Breast epithelium (tissue), 4 donors: ENCODE results near the gene KIF5B. TPM values are rescaled to one million over a fixed set of nuclear protein-coding genes. Genes with fewer than 3 reads are reported as not detected.

Experiments
- DNase-seq, 2 donors: peaks; one replicate each; pipeline ENCODE4 v3.0.0-alpha.2; 2019; ENCODE audit warnings: low spot score in 2 of 2
- H3K27ac ChIP-seq, 2 donors: fragments of 200-600 bp; sonication (generic) in 1 of 2; one replicate each; pipeline ENCODE4 v1.5.1; 2016 to 2019; ENCODE audit warnings: mild to moderate bottlenecking in 1 of 2
- H3K27me3 ChIP-seq, 2 donors: fragments of 200-600 bp; sonication (generic) in 1 of 2; one replicate each; pipeline versions ENCODE4 v1.5.1 to v1.6.0; 2017 to 2019; ENCODE audit warnings: control low read depth in 1 of 2, mild to moderate bottlenecking in 1 of 2
- H3K36me3 ChIP-seq: fragments of 200-600 bp; one replicate; pipeline ENCODE4 v1.5.1; 2019
- H3K4me1 ChIP-seq, 2 donors: fragments of 200-600 bp; sonication (generic); one replicate each; pipeline ENCODE4 v1.5.1; 2016 to 2019; ENCODE audit warnings: control low read depth in 1 of 2
- H3K4me3 ChIP-seq, 3 donors: fragments of 200-600 bp; sonication (generic); 1 replicate in 2 of 3; 2 replicates in 1 of 3; pipeline ENCODE4 v1.5.1; 2016 to 2019; ENCODE audit warnings: mild to moderate bottlenecking in 3 of 3, moderate library complexity in 2 of 3
- H3K9me3 ChIP-seq, 2 donors: fragments of 200-600 bp; sonication (generic) in 1 of 2; one replicate each; pipeline ENCODE4 v1.5.1; 2016 to 2019; ENCODE audit warnings: control low read depth in 1 of 2
- POLR2A ChIP-seq: fragments of 450-650 bp; IDR thresholded peaks from one replicate; pipeline ENCODE4 v1.6.1; 2016; ENCODE audit warnings: antibody characterized with exemption, mild to moderate bottlenecking, moderate library complexity
- POLR2AphosphoS5 ChIP-seq, 3 donors: sonication (generic); formaldehyde crosslinking; IDR thresholded peaks; one replicate each; pipeline ENCODE4 v1.6.1; 2017; ENCODE audit warnings: antibody characterized with exemption in 3 of 3
- intact Hi-C: fragments of 100-400 bp; cut with DNase I; formaldehyde crosslinking; loops from one replicate; pipeline ENCODE4 v1.15.1; 2023; ENCODE audit warnings: low total_unique reads
- total RNA-seq, 3 donors: library from RNA; depleted of rRNA; stranded (reverse); fragments of >200 nt; gene quantifications; one replicate each; pipeline ENCODE4 v1.1.0, GENCODE V29; 2016
- TF ChIP-seq, protein P1 (sequence below), 3 donors: fragments of 450-650 bp; IDR thresholded peaks; one replicate each; pipeline ENCODE4 v1.5.1; 2016 to 2017; ENCODE audit warnings: antibody characterized with exemption in 3 of 3, mild to moderate bottlenecking in 3 of 3, moderate library complexity in 3 of 3

Gene KIF5B
- total RNA-seq, 3 donors from 2014 or later, result 104 to 115 (median 108) TPM

DNA sequence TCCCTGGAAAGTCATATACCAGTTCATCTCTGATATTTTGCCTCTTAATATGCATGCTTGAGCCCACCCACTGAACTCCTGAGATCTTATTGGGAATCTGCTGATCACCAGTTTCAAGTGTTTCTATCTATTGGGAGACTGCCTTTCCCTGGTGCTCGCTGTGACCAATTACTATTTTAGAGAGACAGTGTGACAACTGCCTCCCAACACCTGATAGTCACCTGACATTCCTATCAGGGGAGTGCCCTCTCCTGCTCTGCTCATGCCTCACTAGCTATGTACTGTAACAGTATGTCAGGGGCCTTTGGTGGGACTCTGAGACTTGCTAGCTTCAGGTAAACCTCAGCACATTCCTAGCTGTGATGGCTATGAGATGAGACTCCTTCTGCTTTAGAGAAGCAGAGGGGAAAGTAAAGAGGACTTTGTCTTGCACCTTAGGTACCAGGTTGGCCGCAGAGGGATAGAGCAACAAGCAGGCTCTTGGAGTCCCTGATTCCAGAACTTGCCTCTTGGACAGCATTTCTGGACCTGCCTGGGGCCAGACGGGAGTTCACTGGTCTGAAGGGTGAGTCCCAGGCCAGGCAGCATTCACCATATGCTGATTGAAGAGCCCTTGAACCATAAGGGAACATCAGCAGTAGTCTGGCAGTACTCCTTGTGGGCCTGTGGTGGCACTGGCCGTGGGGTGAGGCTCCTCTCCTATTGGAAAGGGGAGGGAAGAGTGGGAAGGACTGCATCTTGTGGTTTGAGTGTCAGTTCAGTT, 93.2 kb downstream of the KIF5B start:
- H3K9me3 ChIP-seq, result no peaks in the 10 kb centered on the region
- H3K27ac ChIP-seq, result no peak overlapping the region
- intact Hi-C loops, result no loop called here
- DNase-seq, result no peak
- no peaks in the 10 kb centered on the region for H3K36me3 ChIP-seq
- TF ChIP-seq, protein P1, sequence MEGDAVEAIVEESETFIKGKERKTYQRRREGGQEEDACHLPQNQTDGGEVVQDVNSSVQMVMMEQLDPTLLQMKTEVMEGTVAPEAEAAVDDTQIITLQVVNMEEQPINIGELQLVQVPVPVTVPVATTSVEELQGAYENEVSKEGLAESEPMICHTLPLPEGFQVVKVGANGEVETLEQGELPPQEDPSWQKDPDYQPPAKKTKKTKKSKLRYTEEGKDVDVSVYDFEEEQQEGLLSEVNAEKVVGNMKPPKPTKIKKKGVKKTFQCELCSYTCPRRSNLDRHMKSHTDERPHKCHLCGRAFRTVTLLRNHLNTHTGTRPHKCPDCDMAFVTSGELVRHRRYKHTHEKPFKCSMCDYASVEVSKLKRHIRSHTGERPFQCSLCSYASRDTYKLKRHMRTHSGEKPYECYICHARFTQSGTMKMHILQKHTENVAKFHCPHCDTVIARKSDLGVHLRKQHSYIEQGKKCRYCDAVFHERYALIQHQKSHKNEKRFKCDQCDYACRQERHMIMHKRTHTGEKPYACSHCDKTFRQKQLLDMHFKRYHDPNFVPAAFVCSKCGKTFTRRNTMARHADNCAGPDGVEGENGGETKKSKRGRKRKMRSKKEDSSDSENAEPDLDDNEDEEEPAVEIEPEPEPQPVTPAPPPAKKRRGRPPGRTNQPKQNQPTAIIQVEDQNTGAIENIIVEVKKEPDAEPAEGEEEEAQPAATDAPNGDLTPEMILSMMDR (IDR thresholded peaks at IDR 0.05), result no peak
- no peak for TF ChIP-seq POLR2A
- TF ChIP-seq POLR2AphosphoS5 (IDR thresholded peaks at IDR 0.05), result no peak
- H3K4me3 ChIP-seq, result no peak overlapping the region
- H3K4me1 ChIP-seq, result no peaks in the 10 kb centered on the region
- H3K27me3 ChIP-seq, result no peaks in the 10 kb centered on the region

DNA sequence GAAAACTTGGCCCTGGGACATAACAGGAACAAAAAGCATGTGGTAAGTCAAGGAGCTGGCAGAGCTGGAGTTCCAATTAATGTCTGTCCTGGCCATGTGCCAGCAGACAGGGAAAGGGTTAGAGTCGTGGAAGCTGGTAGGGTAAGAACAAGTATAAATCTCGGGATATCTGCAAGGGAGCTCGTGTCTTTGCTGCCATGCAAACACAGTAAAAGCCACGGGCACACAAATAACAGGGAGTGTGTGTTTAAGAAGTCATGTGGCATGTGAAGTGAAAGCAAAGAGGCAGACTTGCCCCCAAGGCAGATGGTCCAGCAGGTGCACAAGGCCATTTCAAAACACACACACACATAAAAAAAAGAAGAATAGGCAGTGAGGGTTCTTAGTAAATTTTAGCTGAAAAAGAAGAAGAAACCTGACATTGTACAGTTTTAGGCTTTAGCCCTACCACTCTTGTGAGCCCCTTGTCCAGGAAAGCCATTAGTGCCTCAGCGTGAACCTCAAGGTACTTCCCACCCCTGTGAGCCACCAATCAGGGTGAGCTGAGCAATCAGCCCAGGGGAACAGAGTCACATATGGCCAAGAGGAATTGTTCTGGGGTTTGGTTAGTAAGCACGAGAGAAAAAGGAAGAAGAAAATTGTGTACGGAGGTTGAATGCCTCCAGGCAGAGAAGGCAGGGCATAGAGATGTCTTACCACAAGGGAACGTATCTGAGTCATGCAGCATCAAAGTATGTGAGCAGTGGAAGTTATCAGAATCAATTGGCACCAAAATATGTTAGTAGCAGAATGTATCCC, 94.7 kb downstream of the KIF5B start:
- no peak overlapping the region for H3K4me3 ChIP-seq
- H3K9me3 ChIP-seq, result no peaks in the 10 kb centered on the region
- TF ChIP-seq, protein P1 (IDR thresholded peaks at IDR 0.05), result no peak
- no peak for TF ChIP-seq POLR2A
- TF ChIP-seq POLR2AphosphoS5 (IDR thresholded peaks at IDR 0.05), result no peak
- H3K4me1 ChIP-seq, result no peaks in the 10 kb centered on the region
- H3K36me3 ChIP-seq, result no peaks in the 10 kb centered on the region
- peak overlapping the region; percentile 6 to 31 for H3K27ac ChIP-seq
- no peaks in the 10 kb centered on the region for H3K27me3 ChIP-seq
- DNase-seq, result peak; percentile 53 to 72
- intact Hi-C loops, result no loop called here

DNA sequence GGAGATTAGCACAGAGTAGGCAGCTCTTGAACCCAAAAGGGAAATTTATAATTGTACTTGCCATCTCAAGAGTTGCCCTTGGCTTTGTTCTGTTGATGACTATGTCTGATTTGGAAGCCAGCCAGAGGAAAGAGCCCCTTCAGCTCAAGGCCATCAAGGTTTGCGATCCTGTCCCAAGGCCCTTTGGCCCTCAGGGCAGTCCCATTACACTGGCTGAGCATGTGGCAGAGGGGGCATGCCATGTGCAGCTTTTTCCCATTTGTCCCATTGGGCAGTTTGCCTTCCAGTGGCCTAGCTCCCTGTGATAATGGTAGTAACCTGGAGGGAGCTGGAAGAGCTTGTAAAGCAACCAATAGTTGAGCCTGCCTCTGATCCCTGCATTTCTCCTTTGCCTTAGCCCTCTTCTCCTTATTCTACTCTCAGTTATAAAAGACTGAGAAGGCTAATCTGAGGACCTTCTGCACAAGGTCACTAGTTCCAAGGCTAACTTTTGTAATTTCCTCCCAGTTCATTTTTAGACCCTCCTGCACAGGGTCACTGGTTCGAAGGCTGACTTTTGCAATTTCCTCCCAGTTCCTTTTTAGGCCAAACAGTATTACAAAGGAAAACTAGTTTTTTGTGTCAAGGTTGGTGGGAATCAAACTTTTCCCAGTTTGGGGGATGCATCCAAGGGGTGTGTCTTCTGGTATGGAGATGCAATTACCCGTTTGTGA, 96.6 kb downstream of the KIF5B start:
- no peaks in the 10 kb centered on the region for H3K4me1 ChIP-seq
- DNase-seq, result no peak
- no peak overlapping the region for H3K27ac ChIP-seq
- H3K9me3 ChIP-seq, result no peaks in the 10 kb centered on the region
- intact Hi-C loops, result no loop called here
- H3K27me3 ChIP-seq, result no peaks in the 10 kb centered on the region
- no peak overlapping the region for H3K4me3 ChIP-seq
- no peak for TF ChIP-seq POLR2AphosphoS5 (IDR thresholded peaks at IDR 0.05)
- TF ChIP-seq, protein P1 (IDR thresholded peaks at IDR 0.05), result no peak
- no peak for TF ChIP-seq POLR2A
- H3K36me3 ChIP-seq, result no peaks in the 10 kb centered on the region

Other genes starting within 250 kb of the KIF5B start
- 100 to 1,000 TPM in 1 of 3 donors, 10 to 100 TPM in 2; 40.0 to 102 (median 60.0) TPM for gene ARHGAP12, start 127.6 kb downstream of the KIF5B start, total RNA-seq